Limb (tissue), 2 donors: ENCODE results near the gene OSBPL6.
"Not testable (repeated sequence)": the region's sequence is repeated elsewhere in the genome, so short reads cannot be mapped to it uniquely, and the experiment has no call there.

ENCODE experiments used
- DNase-seq, 2 donors: peaks; one replicate each; pipeline ENCODE4 v3.0.0-alpha.2; 2016; ENCODE audit errors: extremely low spot score in 2 of 2

OSBPL6 gene

GRCh38 chr2:178350051-178350450 is 155.7 kb downstream of the OSBPL6 start:
- DNase-seq = no peak

DNA sequence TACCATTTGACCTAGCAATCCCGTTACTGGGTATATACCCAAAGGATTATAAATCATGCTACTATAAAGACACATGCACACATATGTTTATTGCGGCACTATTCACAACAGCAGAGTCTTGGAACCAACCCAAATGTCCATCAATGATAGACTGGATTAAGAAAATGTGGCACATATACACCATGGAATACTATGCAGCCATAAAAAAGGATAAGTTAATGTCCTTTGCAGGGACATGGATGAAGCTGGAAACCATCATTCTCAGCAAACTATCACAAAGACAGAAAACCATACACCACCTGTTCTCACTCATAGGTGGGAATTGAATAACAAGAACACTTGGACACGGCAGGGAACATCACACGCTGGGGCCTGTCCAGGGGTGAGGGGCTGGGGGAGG is 163.4 kb downstream of the OSBPL6 start:
- DNase-seq = not testable (repeated sequence)

- no peak for DNase-seq
These were observed 165.0 kb downstream of the OSBPL6 start for GRCh38 chr2:178359192-178359912.

DNA sequence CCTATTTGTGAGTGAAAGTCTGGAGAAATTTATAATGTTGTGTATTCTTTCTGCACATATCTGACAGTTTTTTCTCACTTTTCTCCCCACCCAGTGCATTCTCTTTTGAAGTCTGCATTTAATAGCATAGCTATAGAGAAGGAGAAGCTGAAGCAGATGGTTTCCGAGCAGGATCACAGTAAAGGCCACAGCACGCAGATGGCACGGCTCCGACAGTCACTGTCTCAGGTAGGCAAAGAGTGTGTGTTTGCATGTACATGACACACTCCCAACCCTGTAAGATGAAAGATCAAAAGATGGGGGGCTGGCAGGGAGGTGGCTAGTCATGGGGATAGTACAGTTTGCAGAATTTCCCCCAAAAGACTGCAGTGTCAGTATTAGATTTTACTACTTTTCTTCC is 167.3 kb downstream of the OSBPL6 start:
- DNase-seq = no peak

DNA sequence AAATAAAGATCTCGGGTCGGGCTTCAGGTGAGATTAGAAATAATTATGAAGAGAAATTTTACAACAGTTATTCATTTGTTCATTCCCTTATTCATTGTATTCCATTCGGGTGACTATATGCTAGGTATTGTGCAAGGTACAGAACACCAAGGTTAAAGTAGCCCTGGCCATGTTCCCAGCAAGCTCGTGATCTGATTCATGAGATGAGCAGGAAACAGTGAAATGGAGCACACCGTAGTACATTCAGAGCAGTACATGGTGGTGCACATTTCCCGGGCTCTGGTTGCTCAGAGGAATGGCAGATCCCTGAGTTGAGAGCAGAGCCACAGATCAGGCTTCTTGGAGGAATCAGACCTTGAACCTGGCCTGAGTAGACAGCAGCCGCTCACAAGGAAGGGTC is 168.9 kb downstream of the OSBPL6 start:
- no peak for DNase-seq

DNA sequence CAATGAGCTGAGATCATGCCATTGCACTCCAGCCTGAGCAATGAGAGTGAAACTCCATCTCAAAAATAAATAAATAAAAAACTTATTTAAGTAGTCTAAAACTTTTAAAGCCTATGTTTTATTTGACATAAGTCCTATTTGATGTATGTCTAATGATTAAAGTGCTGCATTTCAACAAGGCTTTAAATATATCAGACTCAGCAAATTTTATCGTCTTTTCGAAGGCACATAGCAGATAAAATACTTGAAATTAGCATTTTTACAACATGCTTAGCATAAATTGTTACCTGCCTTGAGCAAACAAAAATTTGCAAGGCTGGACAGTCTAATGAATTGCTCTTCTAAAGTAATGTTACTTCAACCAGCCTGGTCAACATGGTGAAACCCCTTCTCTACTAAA is 170.8 kb downstream of the OSBPL6 start:
- no peak for DNase-seq

- no peak for DNase-seq
These were observed 172.1 kb downstream of the OSBPL6 start for GRCh38 chr2:178366412-178366811.

DNA sequence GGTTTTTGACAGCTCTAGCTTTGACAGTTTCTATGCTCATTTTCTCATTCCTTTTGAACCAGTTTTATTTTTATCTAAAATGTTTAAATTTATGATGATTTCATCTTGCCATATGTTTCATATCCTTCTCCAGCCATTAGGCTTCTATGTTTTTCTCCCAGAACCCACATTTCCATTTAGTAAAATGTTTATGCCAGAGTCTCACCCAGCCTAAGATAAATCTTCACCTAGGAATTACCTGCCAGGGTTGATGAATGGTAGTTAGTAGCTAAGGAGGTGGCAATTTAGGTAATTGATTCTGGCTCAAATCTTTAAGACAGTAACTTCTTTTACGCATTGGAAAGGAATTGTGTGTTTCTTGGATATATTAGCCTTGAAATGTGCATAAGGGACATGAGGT is 173.0 kb downstream of the OSBPL6 start:
- DNase-seq = no peak

DNA sequence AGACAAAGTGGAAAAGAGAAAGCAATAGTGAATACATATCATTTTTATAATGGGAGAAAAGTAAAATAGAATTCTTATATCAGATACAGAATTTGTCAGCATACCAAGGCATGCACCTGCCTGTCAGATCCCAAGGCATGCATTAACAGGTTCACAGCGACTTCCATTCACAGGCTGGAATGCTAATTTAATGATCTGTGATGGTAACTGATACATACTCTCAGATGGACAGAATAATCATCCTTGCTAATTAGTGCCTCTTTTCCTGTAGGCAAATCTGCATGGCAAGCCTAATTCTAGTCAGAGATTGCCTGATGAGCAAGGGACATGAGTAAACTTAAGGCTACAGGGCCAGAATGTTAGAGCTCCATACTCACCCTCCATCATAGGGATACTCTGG is 180.6 kb downstream of the OSBPL6 start:
- no peak for DNase-seq

- no peak for DNase-seq
These were observed 182.7 kb downstream of the OSBPL6 start for GRCh38 chr2:178377046-178377445.

DNA sequence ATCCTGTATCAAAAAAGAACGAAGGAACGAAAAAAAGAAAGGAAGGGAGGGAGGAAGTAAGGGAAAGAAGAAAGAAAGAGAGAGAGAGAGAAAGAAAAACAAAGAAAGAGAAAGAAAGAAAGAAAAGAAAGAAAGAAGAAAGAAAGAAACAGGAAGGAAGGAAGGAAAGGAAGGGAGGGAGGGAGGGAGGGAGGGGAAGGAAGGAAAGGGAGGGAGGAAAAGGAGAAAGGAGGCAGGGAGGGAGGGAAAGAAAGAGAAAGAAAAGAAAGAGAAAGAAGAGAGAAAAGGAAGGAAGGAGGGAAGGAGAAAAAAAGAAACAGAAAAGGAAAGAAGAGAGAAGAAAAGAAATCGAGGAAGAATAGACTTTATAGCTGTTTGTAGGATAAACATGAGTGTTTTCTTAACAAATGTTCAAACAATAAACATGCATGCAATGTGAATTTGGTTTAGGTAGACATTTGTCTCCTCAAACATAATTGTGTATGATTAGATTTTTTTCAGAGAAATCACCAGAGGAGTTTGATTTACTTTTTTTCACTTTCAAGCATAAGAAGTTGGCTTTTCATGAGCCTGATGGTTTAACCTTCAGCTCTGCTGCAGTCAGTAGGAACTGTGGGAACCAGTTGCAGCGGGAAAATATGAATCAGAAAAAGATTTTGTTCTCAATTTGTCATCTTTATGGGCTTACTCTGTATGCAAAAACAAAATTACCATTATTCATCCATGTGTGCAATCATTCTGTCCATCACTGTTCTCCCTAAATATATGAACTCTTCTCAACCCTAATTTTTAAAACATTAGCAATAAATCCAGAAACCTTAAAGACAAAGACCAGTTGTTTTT is 185.1 kb downstream of the OSBPL6 start:
- DNase-seq = no peak

DNA sequence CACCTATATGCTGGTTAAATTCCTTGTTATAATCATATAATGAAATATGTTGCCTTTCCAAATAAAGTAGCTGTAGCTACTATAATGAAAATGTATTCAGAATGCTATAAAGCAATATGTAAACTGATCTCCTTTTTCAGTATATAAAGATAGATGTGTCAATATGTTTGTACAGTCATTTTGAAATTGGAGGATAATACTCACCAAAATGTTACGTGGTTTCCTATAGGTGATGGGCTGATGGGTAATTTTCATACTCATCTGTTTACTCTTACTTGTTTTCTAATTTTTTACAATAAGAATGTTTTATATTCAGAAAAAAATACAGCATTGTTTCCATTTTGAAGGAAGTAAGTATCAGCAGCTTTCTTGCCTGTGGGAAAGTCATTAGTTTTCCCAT is 186.5 kb downstream of the OSBPL6 start:
- no peak for DNase-seq

GRCh38 chr2:178383718-178384117 is 189.4 kb downstream of the OSBPL6 start:
- no peak for DNase-seq

- no peak for DNase-seq
These were observed 191.4 kb downstream of the OSBPL6 start for GRCh38 chr2:178385595-178386148.

GRCh38 chr2:178386986-178387597 is 192.8 kb downstream of the OSBPL6 start:
- no peak for DNase-seq

DNA sequence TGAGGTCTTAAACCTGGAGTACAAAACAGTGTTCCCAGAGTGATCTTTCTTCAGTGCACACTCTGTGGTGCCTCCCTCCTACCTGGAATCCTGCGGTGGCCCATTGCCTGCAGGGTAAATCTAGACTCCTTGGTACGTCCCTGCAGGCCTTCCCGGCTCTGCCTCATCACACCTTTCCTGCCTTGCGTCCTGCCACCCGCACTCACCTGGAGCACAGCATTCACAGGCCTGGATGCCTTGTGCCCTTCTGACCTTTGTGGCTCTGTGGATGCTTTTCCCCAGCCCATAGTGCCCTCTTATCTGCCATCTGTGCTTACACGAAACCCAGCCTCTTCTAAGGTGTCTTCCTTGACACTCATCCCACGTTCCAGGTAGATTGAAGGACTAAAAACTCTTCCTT is 194.0 kb downstream of the OSBPL6 start:
- DNase-seq = no peak

DNA sequence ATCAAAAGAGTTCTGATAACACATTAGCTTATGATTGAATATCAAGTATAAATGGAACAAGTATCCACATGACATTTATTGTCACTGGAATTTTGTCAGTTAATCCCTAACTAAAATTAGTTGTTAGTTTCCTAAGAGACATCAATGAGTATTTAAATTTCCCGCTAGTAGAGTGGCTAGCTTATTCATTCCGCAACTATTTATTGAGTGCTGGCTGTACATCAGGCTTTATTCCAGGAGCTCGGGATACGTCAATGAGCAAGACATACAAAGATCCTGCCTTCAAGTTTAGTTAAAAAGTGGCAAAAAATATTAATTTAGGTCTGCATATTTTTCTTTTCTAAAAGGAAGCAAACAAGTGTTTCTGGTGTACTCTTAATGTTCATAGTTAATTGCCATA is 197.4 kb downstream of the OSBPL6 start:
- no peak for DNase-seq

- DNase-seq = no peak
These were observed 197.9 kb downstream of the OSBPL6 start for GRCh38 chr2:178392215-178392614.

- DNase-seq = no peak
These were observed 200.5 kb downstream of the OSBPL6 start for GRCh38 chr2:178394859-178395258.

DNA sequence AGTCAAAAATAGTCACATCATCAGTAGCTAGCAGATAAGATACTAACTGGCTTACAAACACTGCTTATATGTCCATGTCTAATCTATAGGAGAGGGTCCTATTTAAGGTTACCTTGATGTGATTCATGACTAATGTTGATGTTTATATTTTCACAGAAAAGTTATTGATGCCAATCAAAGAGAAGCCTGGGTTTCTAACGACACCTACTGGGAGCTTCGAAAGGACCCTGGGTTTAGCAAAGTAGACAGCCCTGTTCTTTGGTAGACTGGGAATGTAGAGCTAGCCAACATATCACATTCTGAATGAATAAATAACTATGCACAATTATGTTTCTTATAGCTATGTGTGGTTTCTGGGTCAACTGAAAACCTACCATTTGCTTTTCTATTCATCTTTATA is 201.0 kb downstream of the OSBPL6 start:
- DNase-seq = no peak

DNA sequence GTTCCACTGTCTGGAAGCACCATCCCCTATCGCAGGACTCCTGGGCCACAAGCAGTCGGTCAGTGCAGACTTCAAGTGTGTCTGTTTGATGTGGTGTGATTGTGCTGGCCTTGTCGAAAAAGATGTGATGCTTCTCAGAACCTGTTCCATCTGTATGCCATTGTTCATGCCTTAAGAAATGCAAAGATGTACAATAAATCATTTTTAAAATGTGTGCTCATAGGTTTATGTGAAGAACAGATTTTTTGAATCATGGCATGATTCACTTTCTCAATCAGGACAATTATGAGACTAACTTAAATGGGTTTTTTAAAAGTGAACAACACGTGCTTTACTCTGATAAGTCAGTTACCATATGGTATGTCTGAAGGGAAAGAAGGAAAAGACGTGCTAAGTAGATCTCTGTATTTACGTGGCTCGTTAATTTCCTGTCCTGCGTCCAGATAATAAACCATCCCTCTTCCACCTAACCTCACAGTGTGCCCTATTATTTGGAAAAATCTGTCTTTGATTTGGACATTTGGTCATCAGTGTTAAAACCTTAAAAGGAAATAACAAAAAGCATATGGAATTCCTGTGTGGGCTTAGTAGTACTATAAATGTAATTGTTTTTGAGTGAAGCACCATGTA is 201.7 kb downstream of the OSBPL6 start:
- no peak for DNase-seq
